ENCODE results near the gene BORCS5. TPM values are rescaled to one million over a fixed set of nuclear protein-coding genes. Genes with fewer than 3 reads are reported as not detected.

BORCS5 gene
- total and polyA plus RNA-seq, 2 of the 4 experiments (the other 2 are of a cell fraction): 14.4 to 18.3 TPM

DNA sequence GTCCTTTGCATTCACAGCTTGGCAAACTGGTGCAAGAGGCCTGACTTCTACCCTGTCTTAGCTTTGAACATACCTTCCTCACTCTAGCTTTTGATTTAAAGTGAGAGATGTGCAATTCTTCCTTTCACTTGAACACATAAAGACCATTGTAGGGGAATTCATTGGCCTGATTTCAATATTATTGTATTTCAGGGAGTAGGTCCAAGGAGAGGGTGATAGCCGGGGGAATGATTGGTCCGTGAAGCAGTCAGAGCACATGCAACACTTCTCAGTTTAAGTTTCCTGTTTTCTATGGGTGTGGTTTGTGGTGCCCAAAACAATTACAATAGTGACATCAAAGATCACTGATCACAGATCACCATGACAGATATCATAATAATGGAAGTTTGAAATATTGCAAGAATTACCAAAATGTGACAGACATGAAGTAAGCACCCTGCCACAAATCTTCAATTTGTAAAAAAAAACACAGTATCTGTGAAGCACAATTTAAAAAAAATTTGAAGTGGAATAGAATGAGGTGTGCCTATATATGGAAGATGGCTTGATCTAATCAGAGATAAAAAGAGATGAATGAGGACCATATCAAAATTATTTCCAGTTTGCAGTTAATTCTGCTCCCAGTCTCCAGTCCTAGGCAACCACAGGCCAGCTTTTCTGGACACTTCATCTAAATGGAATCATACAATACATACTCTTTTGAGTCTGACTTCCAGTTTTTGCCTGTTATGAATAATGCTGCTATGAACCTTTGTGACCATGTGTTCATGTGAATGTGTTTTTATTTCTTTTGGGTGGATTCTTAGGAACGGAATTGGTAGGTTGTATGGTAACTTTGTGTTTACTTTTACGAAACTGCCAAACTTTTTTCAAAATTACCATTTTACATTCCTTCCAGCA lies 23.2 kb downstream of the BORCS5 start:
- ChIA-PET CTCF (no interaction called here), POLR2A (ENCODE audit: unreplicated experiment) (no interaction called here)
- Histone ChIP-seq H4K91ac (ENCODE audit: insufficient read depth, low read depth, low read length) (no peak overlapping the region), H3K79me1 (ENCODE audit: low read depth in 1 of 2, low read length in 2 of 2) (no peaks in the 10 kb centered on the region), H2AFZ (replicated peaks; ENCODE audit: low read length, poor library complexity) (no peak overlapping the region), H3K4me3 (ENCODE audit: insufficient read depth, low read depth, low read length) (no peak overlapping the region), H2BK5ac (ENCODE audit: low read depth, low read length, poor library complexity, severe bottlenecking) (no peak overlapping the region), H3K4ac (ENCODE audit: low read depth, low read length) (no peak overlapping the region), H3K18ac (ENCODE audit: low read depth, low read length) (no peak overlapping the region), H3K9ac (ENCODE audit: low read depth, low read length) (no peak overlapping the region), H3K27ac (ENCODE audit: insufficient read depth, low read length) (no peak overlapping the region), H3K14ac (replicated peaks; ENCODE audit: low read depth, low read length) (no peak overlapping the region), H3K9me3 (ENCODE audit: control insufficient read depth, insufficient read depth, low read length) (no peaks in the 10 kb centered on the region), H3K9me1 (ENCODE audit: insufficient read depth, low read length) (no peaks in the 10 kb centered on the region), H2AK5ac (ENCODE audit: low read depth, low read length) (no peak overlapping the region), H3K36me3 (ENCODE audit: control insufficient read depth, insufficient read depth, low read length) (no peaks in the 10 kb centered on the region), H4K8ac (ENCODE audit: low read depth in 2 of 2, low read length in 2 of 2) (no peak overlapping the region), H2BK15ac (ENCODE audit: low read depth, low read length) (no peak overlapping the region), H4K5ac (ENCODE audit: low read depth, low read length) (no peak overlapping the region), H3K23ac (ENCODE audit: low read depth, low read length) (no peak overlapping the region), H2AK9ac (replicated peaks; ENCODE audit: low read depth, low read length, poor library complexity) (no peak overlapping the region), H3K56ac (ENCODE audit: extremely low read depth, insufficient read depth, low read length) (no peak overlapping the region), H4K20me1 (ENCODE audit: insufficient read depth, low read length) (no peaks in the 10 kb centered on the region), H3K4me2 (ENCODE audit: low read depth, low read length) (no peak overlapping the region), H2BK20ac (ENCODE audit: low read depth, low read length) (no peak overlapping the region), H3K27me3 (ENCODE audit: control insufficient read depth, insufficient read depth, low read length) (no peaks in the 10 kb centered on the region), H2BK120ac (ENCODE audit: low read depth, low read length) (no peak overlapping the region), H3K4me1 (ENCODE audit: control insufficient read depth, insufficient read depth, low read length) (no peaks in the 10 kb centered on the region)
- dilution Hi-C loops (cut with HindIII; ENCODE audit: low sequenced_read_pairs, unreplicated experiment) (no loop called here), intact Hi-C loops (cut with micrococcal nuclease) (no loop called here), in situ Hi-C loops (cut with MboI; ENCODE audit: low sequenced_read_pairs) (loop anchor here (10.0 kb wide), 1 partner anchor 325 kb away; no protein-coding TSS in a partner anchor)
- WGBS, 2 experiments (ENCODE audit: extremely low coverage in 2 of 2, insufficient read length in 1 of 2): no CpG with 5 or more reads among the region's 4 CpGs
- no TSS peak for BruUV-seq (replicated peaks)
- ATAC-seq (ENCODE audit: low read depth) (no peak), DNase-seq (no peak)
- TF ChIP-seq ELK1 (IDR thresholded peaks at IDR 0.05; ENCODE audit: borderline replicate concordance, low read depth, low read length) (no peak), MAZ (IDR thresholded peaks at IDR 0.05; ENCODE audit: borderline replicate concordance, low read depth, low read length) (no peak), MAFK (IDR thresholded peaks at IDR 0.05; ENCODE audit: low read depth, low read length) (no peak), RCOR1 (IDR thresholded peaks at IDR 0.05; ENCODE audit: insufficient replicate concordance, low read length) (no peak), CEBPB (IDR thresholded peaks at IDR 0.05; ENCODE audit: low read depth, low read length) (no peak), FOS (IDR thresholded peaks at IDR 0.05; ENCODE audit: low read depth, low read length) (no peak), MXI1 (IDR thresholded peaks at IDR 0.05; ENCODE audit: borderline replicate concordance, low read depth, low read length) (no peak), POLR2A (IDR thresholded peaks at IDR 0.05; ENCODE audit: low read depth, low read length) (no peak), CHD1 (IDR thresholded peaks at IDR 0.05; ENCODE audit: low read depth, low read length) (no peak), NFE2L2 (IDR thresholded peaks at IDR 0.05; ENCODE audit: low read depth, low read length) (no peak), SMC3 (IDR thresholded peaks at IDR 0.05; ENCODE audit: low read depth, low read length) (no peak), RAD21 (IDR thresholded peaks at IDR 0.05; ENCODE audit: low read length) (no peak), RFX5 (IDR thresholded peaks at IDR 0.05; ENCODE audit: low read depth, low read length) (no peak)
- TF ChIP-seq, protein P1, sequence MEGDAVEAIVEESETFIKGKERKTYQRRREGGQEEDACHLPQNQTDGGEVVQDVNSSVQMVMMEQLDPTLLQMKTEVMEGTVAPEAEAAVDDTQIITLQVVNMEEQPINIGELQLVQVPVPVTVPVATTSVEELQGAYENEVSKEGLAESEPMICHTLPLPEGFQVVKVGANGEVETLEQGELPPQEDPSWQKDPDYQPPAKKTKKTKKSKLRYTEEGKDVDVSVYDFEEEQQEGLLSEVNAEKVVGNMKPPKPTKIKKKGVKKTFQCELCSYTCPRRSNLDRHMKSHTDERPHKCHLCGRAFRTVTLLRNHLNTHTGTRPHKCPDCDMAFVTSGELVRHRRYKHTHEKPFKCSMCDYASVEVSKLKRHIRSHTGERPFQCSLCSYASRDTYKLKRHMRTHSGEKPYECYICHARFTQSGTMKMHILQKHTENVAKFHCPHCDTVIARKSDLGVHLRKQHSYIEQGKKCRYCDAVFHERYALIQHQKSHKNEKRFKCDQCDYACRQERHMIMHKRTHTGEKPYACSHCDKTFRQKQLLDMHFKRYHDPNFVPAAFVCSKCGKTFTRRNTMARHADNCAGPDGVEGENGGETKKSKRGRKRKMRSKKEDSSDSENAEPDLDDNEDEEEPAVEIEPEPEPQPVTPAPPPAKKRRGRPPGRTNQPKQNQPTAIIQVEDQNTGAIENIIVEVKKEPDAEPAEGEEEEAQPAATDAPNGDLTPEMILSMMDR (conservative IDR thresholded peaks at IDR 0.05; ENCODE audit: low read depth, low read length): no peak
- TF ChIP-seq, protein P2, sequence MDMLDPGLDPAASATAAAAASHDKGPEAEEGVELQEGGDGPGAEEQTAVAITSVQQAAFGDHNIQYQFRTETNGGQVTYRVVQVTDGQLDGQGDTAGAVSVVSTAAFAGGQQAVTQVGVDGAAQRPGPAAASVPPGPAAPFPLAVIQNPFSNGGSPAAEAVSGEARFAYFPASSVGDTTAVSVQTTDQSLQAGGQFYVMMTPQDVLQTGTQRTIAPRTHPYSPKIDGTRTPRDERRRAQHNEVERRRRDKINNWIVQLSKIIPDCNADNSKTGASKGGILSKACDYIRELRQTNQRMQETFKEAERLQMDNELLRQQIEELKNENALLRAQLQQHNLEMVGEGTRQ (IDR thresholded peaks at IDR 0.05; ENCODE audit: low read depth, low read length): no peak

All from IMR-90 (cell line).